ENCODE data around the gene COG3.

DNA sequence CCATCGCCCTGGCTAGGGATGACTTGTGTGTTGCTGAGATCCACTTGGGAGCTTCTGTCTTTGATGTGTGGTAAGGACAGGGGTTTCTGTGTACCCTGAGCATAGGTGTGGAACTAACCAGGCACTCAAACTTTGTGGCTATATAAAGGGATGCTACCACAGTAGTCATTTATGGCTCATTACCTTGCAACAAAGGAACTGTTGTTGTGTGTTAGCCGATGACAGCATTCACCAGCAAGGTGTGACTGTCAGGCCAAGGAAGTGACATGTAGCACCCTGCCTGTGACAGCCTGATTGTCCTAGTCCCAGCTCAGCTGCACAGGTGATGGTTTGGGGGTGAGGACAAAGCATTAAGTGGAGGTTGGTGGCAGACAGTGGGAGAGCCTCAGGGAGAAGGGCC, 73.6 kb downstream of the COG3 start:
- no peak for TF ChIP-seq POLR2A (IDR thresholded peaks at IDR 0.05; ENCODE audit: low read length)
- no peak for TF ChIP-seq GATA1 (IDR thresholded peaks at IDR 0.05; ENCODE audit: low read depth, low read length)
